Measurements from ENCODE around the gene UBL4B.

DNA sequence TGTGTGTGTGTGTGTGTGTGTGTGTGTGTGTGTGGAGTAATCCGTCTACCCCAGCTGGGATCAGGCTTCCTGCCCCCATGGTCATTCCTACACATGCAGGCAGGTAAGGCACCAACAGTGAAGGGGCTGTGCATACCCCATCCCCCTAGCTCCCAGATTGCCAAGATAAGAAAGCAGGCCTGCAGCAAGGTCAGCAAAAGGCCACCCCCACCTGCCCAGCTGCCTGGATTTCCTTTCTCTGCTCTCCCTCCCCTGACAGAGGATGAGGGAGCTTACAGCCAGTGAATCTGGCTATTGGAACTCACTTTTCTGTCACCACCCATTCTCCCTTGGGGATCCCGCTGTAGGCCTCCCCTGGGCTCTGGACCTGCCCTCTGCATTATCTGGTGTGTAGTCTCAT is 49.6 kb upstream of the UBL4B start:
- TF ChIP-seq, protein P1, sequence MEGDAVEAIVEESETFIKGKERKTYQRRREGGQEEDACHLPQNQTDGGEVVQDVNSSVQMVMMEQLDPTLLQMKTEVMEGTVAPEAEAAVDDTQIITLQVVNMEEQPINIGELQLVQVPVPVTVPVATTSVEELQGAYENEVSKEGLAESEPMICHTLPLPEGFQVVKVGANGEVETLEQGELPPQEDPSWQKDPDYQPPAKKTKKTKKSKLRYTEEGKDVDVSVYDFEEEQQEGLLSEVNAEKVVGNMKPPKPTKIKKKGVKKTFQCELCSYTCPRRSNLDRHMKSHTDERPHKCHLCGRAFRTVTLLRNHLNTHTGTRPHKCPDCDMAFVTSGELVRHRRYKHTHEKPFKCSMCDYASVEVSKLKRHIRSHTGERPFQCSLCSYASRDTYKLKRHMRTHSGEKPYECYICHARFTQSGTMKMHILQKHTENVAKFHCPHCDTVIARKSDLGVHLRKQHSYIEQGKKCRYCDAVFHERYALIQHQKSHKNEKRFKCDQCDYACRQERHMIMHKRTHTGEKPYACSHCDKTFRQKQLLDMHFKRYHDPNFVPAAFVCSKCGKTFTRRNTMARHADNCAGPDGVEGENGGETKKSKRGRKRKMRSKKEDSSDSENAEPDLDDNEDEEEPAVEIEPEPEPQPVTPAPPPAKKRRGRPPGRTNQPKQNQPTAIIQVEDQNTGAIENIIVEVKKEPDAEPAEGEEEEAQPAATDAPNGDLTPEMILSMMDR (IDR thresholded peaks at IDR 0.05; ENCODE audit: low read length): no peak
- TF ChIP-seq EZH2 (IDR thresholded peaks at IDR 0.05; ENCODE audit: borderline replicate concordance, low read length): no peak

Data from OCI-LY1 (cell line).